ENCODE data around the gene ZBTB39. TPM values are rescaled to one million over a fixed set of nuclear protein-coding genes. Genes with fewer than 3 reads are reported as not detected.

ZBTB39 gene
- total RNA-seq, 1 donor: 5.2 TPM

GRCh38 chr12:57001448-57001906 lies 4.9 kb downstream of the ZBTB39 start:
- peak; percentile 61 for DNase-seq (ENCODE audit: low read depth)

GRCh38 chr12:57000393-57000792 lies 6.0 kb downstream of the ZBTB39 start:
- H3K4me3 ChIP-seq (ENCODE audit: low read depth, low read length): no peak overlapping the region
- no peak for TF ChIP-seq CTCF (IDR thresholded peaks at IDR 0.05; ENCODE audit: insufficient read depth, low read length)
- DNase-seq (ENCODE audit: low read depth): no peak

More at GRCh38 chr12:57001448-57001906, 4.9 kb downstream of the ZBTB39 start:
- TF ChIP-seq CTCF (IDR thresholded peaks at IDR 0.05; ENCODE audit: insufficient read depth, low read length): peak; percentile 73
- no peak overlapping the region for H3K4me3 ChIP-seq (ENCODE audit: low read depth, low read length)

GRCh38 chr12:56999456-56999855 lies 6.9 kb downstream of the ZBTB39 start:
- H3K4me3 ChIP-seq (ENCODE audit: low read depth, low read length): no peak overlapping the region
- no peak for TF ChIP-seq CTCF (IDR thresholded peaks at IDR 0.05; ENCODE audit: insufficient read depth, low read length)
- DNase-seq (ENCODE audit: low read depth): no peak

- no peak for DNase-seq (ENCODE audit: low read depth)
- no peak for TF ChIP-seq CTCF (IDR thresholded peaks at IDR 0.05; ENCODE audit: insufficient read depth, low read length)
- no peak overlapping the region for H3K4me3 ChIP-seq (ENCODE audit: low read depth, low read length)
Measured at GRCh38 chr12:56998981-56999380, 7.4 kb downstream of the ZBTB39 start.

- H3K4me3 ChIP-seq (ENCODE audit: low read depth, low read length): no peak overlapping the region
- no peak for TF ChIP-seq CTCF (IDR thresholded peaks at IDR 0.05; ENCODE audit: insufficient read depth, low read length)
- no peak for DNase-seq (ENCODE audit: low read depth)
Measured at GRCh38 chr12:56998316-56998715, 8.0 kb downstream of the ZBTB39 start.

GRCh38 chr12:56996793-56997545 lies 9.4 kb downstream of the ZBTB39 start:
- TF ChIP-seq CTCF (IDR thresholded peaks at IDR 0.05; ENCODE audit: insufficient read depth, low read length): no peak
- H3K4me3 ChIP-seq (ENCODE audit: low read depth, low read length): no peak overlapping the region
- no peak for DNase-seq (ENCODE audit: low read depth)

Measured in fibroblast of the aortic adventitia (primary cell).